Mucosa of descending colon (tissue), 3 donors: ENCODE data around the gene BCL10. TPM values are rescaled to one million over a fixed set of nuclear protein-coding genes. Genes with fewer than 3 reads are reported as not detected.

ENCODE experiments used
- ATAC-seq: fragments of 200-7000 bp; cut with Tn5 transposase; one replicate; pipeline ENCODE4 v1.9.1; 2020; ENCODE audit warnings: mild to moderate bottlenecking, moderate library complexity
- DNase-seq, 3 donors: peaks; one replicate each; pipeline ENCODE4 v3.0.0-alpha.2; 2020
- H3K36me3 ChIP-seq: fragments of 200-600 bp; one replicate; pipeline ENCODE4 v1.8.0; 2021; ENCODE audit warnings: low read depth, mild to moderate bottlenecking
- H3K4me1 ChIP-seq: fragments of 200-600 bp; one replicate; pipeline ENCODE4 v1.8.0; 2021; ENCODE audit warnings: low read depth, mild to moderate bottlenecking
- H3K4me3 ChIP-seq: fragments of 200-600 bp; one replicate; pipeline ENCODE4 v1.8.0; 2021; ENCODE audit warnings: mild to moderate bottlenecking
- H3K9me3 ChIP-seq: fragments of 200-600 bp; one replicate; pipeline ENCODE4 v1.8.0; 2021; ENCODE audit warnings: mild to moderate bottlenecking
- CTCF ChIP-seq: fragments of 200-600 bp; IDR thresholded peaks from one replicate; pipeline ENCODE4 v1.8.0; 2022; ENCODE audit warnings: antibody characterized with exemption, mild to moderate bottlenecking
- intact Hi-C, 2 donors: fragments of 100-400 bp; cut with DNase I in 1 of 2; cut with micrococcal nuclease in 1 of 2; formaldehyde crosslinking; loops; one replicate each; pipeline versions ENCODE4 v1.11.0 to v1.11.1; 2022; cut with DNase I, micrococcal nuclease
- total RNA-seq, 3 donors: library from RNA; stranded (reverse); fragmentation: NEBNext Ultra II Directional in 2 of 3; extraction: Animal tissue kit (Norgen Biotek cat#: 25700) in 2 of 3; gene quantifications; one replicate each; pipeline versions ENCODE4 v1.2.1 to v1.2.4, GENCODE V29; 2021 to 2023
- donor health status: DM: no; HTN: no; CAD: no; lungs with moderate emphysema.
- donor health status: DM: no; HTN: no; CAD: no.
- donor health status: DM: no; HTN: yes; CAD: no.

Gene BCL10
- total RNA-seq, 3 donors from 2014 or later, result 63.5 to 128 (median 121) TPM

- DNase-seq (no peak), ATAC-seq (no peak)
- no peak for TF ChIP-seq CTCF
- Histone ChIP-seq H3K4me3 (no peak overlapping the region), H3K36me3 (no peaks in the 10 kb centered on the region), H3K4me1 (no peaks in the 10 kb centered on the region), H3K9me3 (no peaks in the 10 kb centered on the region)
- intact Hi-C loops, result no loop called here
Measured at GRCh38 chr1:85228972-85229371, 47.5 kb downstream of the BCL10 start.

GRCh38 chr1:85225624-85226380 lies 50.6 kb downstream of the BCL10 start:
- intact Hi-C loops, result no loop called here
- Histone ChIP-seq H3K36me3 (no peaks in the 10 kb centered on the region), H3K4me3 (no peak overlapping the region), H3K4me1 (no peaks in the 10 kb centered on the region), H3K9me3 (no peaks in the 10 kb centered on the region)
- no peak for TF ChIP-seq CTCF
- DNase-seq (no peak), ATAC-seq (no peak)

DNA sequence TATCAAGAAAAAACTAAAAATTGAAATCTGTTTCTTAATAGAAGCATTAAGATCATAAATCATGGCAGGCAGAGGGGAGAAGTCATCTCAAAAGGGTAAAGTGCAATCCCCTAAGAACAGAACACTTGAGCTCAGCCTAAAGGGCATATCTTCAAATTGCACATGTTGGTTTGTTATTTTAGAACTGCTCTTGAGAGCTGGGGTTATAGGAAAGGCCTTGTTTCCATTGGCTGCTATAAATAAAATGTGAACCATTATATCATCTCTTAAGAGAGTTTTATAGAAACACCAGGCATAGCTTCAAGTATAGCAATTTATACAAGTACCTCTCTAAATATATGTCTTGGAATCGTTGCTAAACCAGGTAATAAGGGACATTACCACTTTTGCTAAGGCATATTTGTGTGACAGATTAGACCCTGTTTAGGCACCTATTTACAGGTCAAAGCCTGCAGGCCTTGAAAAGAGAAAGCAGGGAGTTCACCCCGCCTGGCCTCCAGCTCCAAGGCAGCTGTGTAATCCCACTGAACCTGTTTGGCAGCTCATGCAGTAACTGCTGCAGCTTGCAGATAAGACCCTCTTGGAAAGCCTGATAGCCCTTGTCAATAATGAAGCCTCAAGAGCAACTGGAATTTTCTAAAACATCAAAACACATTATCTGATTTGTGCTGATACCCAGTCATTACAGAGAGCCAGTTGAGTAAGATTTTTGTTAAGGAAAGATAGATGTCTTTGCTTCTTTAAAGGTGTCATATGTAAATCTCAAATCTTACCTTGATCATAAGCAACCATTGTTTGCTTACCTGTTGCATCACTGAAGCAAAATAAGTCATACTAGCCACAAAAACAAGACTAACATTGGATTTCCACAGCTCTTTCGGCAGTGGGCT lies 51.5 kb downstream of the BCL10 start:
- Histone ChIP-seq H3K4me3 (no peak overlapping the region), H3K36me3 (no peaks in the 10 kb centered on the region), H3K9me3 (no peaks in the 10 kb centered on the region), H3K4me1 (no peaks in the 10 kb centered on the region)
- peak; percentile 84 for ATAC-seq
- no peak for TF ChIP-seq CTCF
- peak; percentile 59 to 76 (median 63) for DNase-seq
- intact Hi-C loops, result no loop called here

DNA sequence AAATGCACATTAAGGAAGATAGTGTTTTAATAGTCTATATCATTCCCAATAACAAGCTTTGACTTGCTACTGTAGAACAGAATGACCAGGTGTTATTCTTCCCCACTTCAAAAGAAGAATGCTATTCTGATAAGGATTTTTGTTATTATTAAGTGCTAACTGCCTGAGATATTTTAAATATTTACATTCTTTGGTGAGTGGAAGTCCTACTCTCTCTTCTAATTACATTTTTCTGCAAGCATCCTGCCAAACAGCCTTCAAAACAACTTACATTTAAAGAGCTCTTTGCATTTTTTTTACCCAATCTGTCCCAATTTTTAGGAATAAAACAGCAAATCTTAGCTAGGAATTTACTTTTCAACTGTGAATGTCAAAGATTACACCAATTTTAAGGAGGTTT lies 52.1 kb downstream of the BCL10 start:
- TF ChIP-seq CTCF, result no peak
- no peak for DNase-seq
- no peak for ATAC-seq
- H3K4me3 ChIP-seq, result no peak overlapping the region
- intact Hi-C loops, result no loop called here
- no peaks in the 10 kb centered on the region for H3K9me3 ChIP-seq
- no peaks in the 10 kb centered on the region for H3K36me3 ChIP-seq
- no peaks in the 10 kb centered on the region for H3K4me1 ChIP-seq

DNA sequence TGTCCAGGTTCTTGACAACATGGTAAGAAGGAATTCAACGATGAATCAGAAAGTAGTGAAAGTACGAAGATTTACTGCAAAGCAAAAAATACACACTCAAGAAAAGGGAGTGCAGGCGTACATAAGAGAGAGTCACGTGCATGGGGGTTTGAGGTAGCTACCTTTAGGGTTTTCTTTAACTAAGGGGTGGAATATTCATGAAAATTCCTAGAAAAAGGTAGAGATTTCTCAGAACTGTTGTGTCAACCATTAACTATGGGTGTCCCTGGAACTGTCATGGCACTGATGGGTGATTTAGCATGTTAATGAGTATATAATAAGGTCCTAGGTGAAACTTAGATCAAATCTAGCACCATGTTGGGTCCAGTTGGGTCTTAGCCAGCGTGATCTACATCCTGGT lies 53.1 kb downstream of the BCL10 start:
- TF ChIP-seq CTCF, result no peak
- Histone ChIP-seq H3K4me3 (no peak overlapping the region), H3K4me1 (no peaks in the 10 kb centered on the region), H3K9me3 (no peaks in the 10 kb centered on the region), H3K36me3 (no peaks in the 10 kb centered on the region)
- ATAC-seq, result no peak
- intact Hi-C loops, result no loop called here
- DNase-seq, result no peak
